RWPE1 (cell line): ENCODE data around the gene TEKT5.

Experiments used
- CTCF ChIA-PET: fragments of 350-600 bp; sonication (Branson Sonifier 250); formaldehyde crosslinking; extraction: SDS; loops from one replicate; lab custom pipeline; 2021; lab: Yijun Ruan, JAX
- POLR2A ChIA-PET: fragments of 400-600 bp; formaldehyde crosslinking; extraction: SDS; loops from one replicate; lab custom pipeline; 2020; ENCODE audit warnings: antibody characterized with exemption; ENCODE audit not compliant: low non-redundant PET; lab: Yijun Ruan, JAX
- DNase-seq: peaks from one replicate; pipeline ENCODE4 v3.0.0; 2012; ENCODE audit warnings: low spot score
- H3K27ac ChIP-seq: fragments of 450-650 bp; 2 replicates; pipeline ENCODE4 v1.5.1; 2017
- TF ChIP-seq, protein P1 (sequence below): fragments of 450-650 bp; conservative IDR thresholded peaks from 2 replicates; pipeline ENCODE4 v1.5.1; 2017; ENCODE audit warnings: low read depth, mild to moderate bottlenecking

TEKT5 gene

DNA sequence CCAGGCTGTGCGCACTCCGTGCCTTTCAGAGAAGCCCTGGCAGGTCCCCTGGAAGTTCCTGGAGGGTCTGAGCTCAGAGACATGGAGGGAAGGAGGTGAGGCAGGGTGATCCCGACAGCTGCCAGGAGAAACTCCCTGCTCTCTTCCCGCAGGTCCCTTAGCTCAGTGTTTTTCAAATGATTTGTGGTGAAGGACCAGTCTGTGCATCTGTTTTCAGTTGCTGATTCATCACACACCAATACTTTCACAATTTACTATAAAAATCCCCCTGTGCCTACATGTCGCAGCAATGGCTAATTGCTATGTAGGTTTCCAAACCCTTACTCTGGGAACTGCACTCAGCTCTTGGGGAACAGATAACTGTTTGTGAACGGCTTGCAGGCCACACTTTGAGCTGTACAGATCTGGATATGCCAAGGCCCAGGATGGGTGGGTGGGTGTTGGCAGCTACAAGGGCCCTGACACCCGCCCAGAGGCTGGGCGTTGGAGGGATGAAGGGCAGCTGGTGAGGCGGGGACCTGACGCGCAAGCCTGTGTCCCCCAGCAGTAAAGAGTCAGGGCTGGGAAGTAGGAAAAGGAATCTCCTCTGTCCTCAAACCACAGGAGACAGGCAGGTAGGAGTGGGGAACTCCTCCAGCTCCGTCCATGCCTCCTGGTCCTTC is 93.8 kb downstream of the TEKT5 start:
- TF ChIP-seq, protein P1, sequence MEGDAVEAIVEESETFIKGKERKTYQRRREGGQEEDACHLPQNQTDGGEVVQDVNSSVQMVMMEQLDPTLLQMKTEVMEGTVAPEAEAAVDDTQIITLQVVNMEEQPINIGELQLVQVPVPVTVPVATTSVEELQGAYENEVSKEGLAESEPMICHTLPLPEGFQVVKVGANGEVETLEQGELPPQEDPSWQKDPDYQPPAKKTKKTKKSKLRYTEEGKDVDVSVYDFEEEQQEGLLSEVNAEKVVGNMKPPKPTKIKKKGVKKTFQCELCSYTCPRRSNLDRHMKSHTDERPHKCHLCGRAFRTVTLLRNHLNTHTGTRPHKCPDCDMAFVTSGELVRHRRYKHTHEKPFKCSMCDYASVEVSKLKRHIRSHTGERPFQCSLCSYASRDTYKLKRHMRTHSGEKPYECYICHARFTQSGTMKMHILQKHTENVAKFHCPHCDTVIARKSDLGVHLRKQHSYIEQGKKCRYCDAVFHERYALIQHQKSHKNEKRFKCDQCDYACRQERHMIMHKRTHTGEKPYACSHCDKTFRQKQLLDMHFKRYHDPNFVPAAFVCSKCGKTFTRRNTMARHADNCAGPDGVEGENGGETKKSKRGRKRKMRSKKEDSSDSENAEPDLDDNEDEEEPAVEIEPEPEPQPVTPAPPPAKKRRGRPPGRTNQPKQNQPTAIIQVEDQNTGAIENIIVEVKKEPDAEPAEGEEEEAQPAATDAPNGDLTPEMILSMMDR, result no peak
- ChIA-PET POLR2A (interaction anchor here (0.9 kb wide), 1 partner anchor 20 kb away, joined by 3 read pairs; the partner anchor contains the start of gene EMP2), CTCF (no interaction called here)
- peak overlapping the region; percentile 77 for H3K27ac ChIP-seq
- DNase-seq, result no peak

DNA sequence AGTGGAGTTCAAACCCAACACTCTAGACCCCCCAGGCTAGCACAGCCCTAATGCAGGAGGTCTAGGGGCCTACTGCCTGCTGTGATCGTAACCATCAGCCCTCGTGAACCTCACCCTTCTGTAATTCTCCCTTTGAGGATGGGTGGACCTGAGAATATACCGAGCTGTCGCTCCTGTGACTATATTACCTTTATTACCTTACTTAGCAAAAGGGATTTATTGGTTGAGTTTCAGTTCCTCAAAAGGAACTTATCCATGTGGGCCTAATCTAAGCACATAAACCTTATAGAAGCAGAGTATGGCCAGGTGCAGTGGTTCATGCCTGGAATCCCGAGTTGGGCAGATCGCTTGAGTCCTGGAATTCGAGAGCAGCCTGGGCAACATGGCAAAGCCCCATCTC is 95.1 kb downstream of the TEKT5 start:
- ChIA-PET POLR2A (no interaction called here), CTCF (no interaction called here)
- no peak overlapping the region for H3K27ac ChIP-seq
- no peak for DNase-seq
- TF ChIP-seq, protein P1, result no peak

- CTCF ChIA-PET, result no interaction called here
- DNase-seq, result no peak
- H3K27ac ChIP-seq, result peak overlapping the region; percentile 29; the same call in 1 of the 2 replicates
- POLR2A ChIA-PET, result no interaction called here
- TF ChIP-seq, protein P1, result no peak
These were observed 96.6 kb downstream of the TEKT5 start for GRCh38 chr16:10598157-10598556.

DNA sequence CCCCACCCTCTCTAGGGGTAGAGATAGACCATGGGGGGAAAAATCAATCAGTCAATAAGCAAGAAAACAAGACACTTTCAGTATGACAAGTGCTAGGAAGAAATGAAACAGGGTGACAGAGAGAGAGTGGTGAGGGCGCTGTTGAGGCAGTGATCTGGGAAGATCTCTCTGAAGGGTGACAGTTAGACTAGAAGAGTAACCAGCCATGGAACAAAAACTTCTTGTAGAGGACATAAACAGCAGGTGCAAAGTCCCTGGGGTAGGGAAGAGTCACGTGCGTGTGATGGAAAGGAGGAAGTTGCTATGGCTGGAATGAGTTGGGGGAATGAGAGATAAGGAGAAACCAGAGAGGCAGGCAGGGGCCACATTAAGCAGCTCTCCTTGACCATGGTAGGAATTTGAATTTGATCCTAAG is 97.5 kb downstream of the TEKT5 start:
- CTCF ChIA-PET, result no interaction called here
- POLR2A ChIA-PET, result no interaction called here
- no peak for DNase-seq

GRCh38 chr16:10594312-10594950 is 100.3 kb downstream of the TEKT5 start:
- ChIA-PET POLR2A (interaction anchor here (1.0 kb wide), 1 partner anchor 14 kb away, joined by 4 read pairs; the partner anchor contains the start of gene EMP2), CTCF (interaction anchor here (0.6 to 1.6 kb wide), 5 partner anchors 15 to 143 kb away, joined by 3 to 7 read pairs (median 3); no protein-coding TSS in a partner anchor)
- DNase-seq, result peak; percentile 90
- TF ChIP-seq, protein P1, result no peak
- H3K27ac ChIP-seq, result no peak overlapping the region

More for the DNA sequence above, 97.5 kb downstream of the TEKT5 start:
- TF ChIP-seq, protein P1, result no peak
- no peak overlapping the region for H3K27ac ChIP-seq

GRCh38 chr16:10592611-10593010 is 102.1 kb downstream of the TEKT5 start:
- ChIA-PET POLR2A (no interaction called here), CTCF (interaction anchor here (1.6 kb wide), 1 partner anchor 13 kb away, joined by 7 read pairs; no protein-coding TSS in a partner anchor)
- H3K27ac ChIP-seq, result no peak overlapping the region
- TF ChIP-seq, protein P1, result no peak
- DNase-seq, result no peak
